ES-I3 (cell line): ENCODE results near the gene PKP3.
"Not testable (repeated sequence)": the region's sequence is repeated elsewhere in the genome, so short reads cannot be mapped to it uniquely, and the experiment has no call there.

Experiments
- H3K36me3 ChIP-seq: 2 replicates; pipeline ENCODE4 v1.6.1; 2013; ENCODE audit warnings: mild to moderate bottlenecking, low read length, control low read depth, moderate library complexity; ENCODE audit not compliant: insufficient read depth
- H3K4me1 ChIP-seq: 2 replicates; pipeline ENCODE4 v1.6.1; 2013; ENCODE audit warnings: mild to moderate bottlenecking, control low read depth, low read length; ENCODE audit not compliant: insufficient read depth
- H3K9ac ChIP-seq: 2 replicates; pipeline ENCODE4 v1.6.1; 2013; ENCODE audit warnings: low read depth, mild to moderate bottlenecking, low read length, moderate library complexity
- H3K9me3 ChIP-seq: 2 replicates; pipeline ENCODE4 v1.6.1; 2013; ENCODE audit warnings: mild to moderate bottlenecking, low read length, moderate library complexity; ENCODE audit not compliant: control insufficient read depth, insufficient read depth

PKP3 gene

DNA sequence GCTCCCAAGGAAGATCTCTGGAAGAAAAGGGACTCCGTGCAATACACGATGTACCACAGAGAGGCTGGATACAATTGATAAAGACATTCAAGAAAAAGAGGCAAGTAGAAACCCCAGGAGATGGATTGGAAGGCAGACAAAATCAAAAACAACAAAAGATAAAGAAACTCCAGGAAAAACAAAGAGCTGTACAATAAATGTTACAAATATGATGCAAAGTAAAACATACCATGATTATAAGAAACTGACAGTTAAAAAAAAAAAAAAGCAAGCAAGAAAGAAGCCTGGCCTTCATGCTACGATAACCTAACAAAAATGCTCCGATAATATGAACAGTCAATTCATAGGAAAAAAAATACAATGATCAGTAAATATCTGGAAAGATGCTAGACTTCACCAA, 31.3 kb downstream of the PKP3 start:
- Histone ChIP-seq H3K36me3 (no peaks in the 10 kb centered on the region), H3K9ac (no peak overlapping the region), H3K4me1 (no peaks in the 10 kb centered on the region), H3K9me3 (no peaks in the 10 kb centered on the region)

DNA sequence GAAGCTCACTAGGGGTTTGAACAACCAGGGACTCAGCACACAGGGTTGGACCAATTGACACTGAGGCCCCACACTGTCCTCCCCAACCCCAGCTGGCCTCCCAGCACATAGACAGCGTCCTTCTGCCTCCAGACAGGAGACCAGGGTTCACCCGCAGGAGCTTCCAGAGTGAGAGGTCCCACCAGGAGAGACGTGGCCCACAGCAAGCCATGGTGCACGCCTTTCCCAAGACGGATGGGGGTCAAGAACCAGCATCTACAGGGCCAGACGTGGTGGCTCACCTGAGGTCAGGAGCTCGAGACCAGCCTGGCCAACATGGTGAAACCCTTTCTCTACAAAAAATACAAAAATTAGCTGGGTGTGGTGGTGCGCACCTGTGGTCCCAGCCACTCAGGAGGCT, 32.8 kb downstream of the PKP3 start:
- H3K4me1 ChIP-seq = no peaks in the 10 kb centered on the region
- no peaks in the 10 kb centered on the region for H3K9me3 ChIP-seq
- no peaks in the 10 kb centered on the region for H3K36me3 ChIP-seq
- H3K9ac ChIP-seq = no peak overlapping the region

- Histone ChIP-seq H3K9me3 (no peaks in the 10 kb centered on the region), H3K36me3 (no peaks in the 10 kb centered on the region), H3K9ac (no peak overlapping the region), H3K4me1 (no peaks in the 10 kb centered on the region)
These were observed 34.3 kb downstream of the PKP3 start for GRCh38 chr11:428295-428694.

DNA sequence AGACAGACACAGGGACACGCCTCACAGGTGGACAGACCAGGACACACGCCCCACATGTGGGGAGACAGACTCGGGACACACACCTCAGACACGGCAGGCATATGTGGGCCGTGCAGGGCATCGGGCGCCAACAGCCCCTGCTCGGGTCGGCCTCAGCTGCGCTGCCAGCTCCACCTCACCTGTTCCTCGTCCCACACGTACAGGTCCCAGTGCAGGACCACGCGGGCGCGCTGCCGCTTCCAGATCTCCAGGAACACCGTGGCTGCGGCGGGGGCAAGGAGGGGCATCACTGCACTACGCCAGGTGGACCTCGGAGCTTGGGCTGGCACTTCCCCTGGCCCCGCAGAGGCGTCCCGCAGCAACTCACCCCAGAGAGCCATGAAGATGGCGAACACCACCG, 35.4 kb downstream of the PKP3 start:
- Histone ChIP-seq H3K9ac (no peak overlapping the region), H3K9me3 (no peaks in the 10 kb centered on the region), H3K4me1 (no peaks in the 10 kb centered on the region), H3K36me3 (no peaks in the 10 kb centered on the region)

DNA sequence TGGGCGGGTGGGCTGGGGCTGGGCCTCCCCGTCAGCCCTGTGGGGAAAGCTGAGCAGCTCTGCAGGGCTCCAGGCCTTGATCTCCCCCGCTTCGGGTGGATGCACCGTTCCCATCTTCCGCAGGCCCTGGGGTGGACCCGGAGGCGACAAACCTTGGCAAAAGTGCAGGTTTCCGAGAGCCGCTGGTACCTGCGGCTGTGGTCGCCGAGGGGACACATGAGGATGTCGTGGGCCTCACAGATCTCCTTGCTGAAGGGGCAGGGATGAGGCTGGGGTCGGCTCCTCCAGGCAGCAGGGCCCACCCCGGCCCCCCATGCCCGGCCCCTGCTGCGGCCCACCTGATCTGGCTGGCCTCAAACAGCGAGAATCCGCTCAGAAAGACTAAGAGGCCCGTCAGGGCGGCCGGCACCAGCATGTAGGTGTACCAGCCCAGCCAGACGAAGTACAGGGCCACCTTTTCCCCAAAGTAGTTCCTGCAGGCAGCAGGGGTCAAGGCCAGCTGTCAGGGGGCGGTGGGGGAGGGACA, 36.0 kb downstream of the PKP3 start:
- no peaks in the 10 kb centered on the region for H3K9me3 ChIP-seq
- H3K4me1 ChIP-seq = no peaks in the 10 kb centered on the region
- H3K9ac ChIP-seq = no peak overlapping the region
- H3K36me3 ChIP-seq = no peaks in the 10 kb centered on the region

- Histone ChIP-seq H3K4me1 (no peaks in the 10 kb centered on the region), H3K9ac (no peak overlapping the region), H3K36me3 (no peaks in the 10 kb centered on the region), H3K9me3 (no peaks in the 10 kb centered on the region)
These were observed 37.9 kb downstream of the PKP3 start for GRCh38 chr11:431921-432320.

GRCh38 chr11:432501-433100, 38.6 kb downstream of the PKP3 start:
- H3K36me3 ChIP-seq = no peaks in the 10 kb centered on the region
- no peak overlapping the region for H3K9ac ChIP-seq
- no peaks in the 10 kb centered on the region for H3K9me3 ChIP-seq
- no peaks in the 10 kb centered on the region for H3K4me1 ChIP-seq

- H3K9ac ChIP-seq = no peak overlapping the region
- H3K4me1 ChIP-seq = no peaks in the 10 kb centered on the region
- H3K9me3 ChIP-seq = no peaks in the 10 kb centered on the region
- H3K36me3 ChIP-seq = no peaks in the 10 kb centered on the region
These were observed 39.1 kb downstream of the PKP3 start for GRCh38 chr11:433111-433510.

DNA sequence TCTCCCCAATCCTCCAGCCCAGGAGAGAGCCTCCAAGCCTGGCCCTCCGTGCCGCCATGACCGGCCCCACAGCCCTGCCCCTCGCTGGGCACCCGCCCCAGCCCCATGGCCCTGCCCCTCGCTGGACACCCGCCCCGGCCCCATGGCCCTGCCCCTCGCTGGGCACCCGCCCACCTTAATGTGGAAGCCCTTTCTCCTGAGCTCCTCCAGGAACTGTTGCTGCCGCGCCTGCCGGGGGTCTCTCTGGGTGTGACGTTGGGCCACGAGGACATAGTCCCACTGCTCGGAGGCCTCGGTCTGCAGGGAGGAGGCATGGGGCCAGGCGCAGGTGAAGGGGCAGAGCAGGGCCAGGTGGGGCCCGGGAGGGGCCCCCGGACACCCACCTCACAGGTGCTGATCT, 39.6 kb downstream of the PKP3 start:
- Histone ChIP-seq H3K9ac (no peak overlapping the region), H3K9me3 (no peaks in the 10 kb centered on the region), H3K36me3 (no peaks in the 10 kb centered on the region), H3K4me1 (no peaks in the 10 kb centered on the region)

- H3K9ac ChIP-seq = no peak overlapping the region
- H3K4me1 ChIP-seq = no peaks in the 10 kb centered on the region
- no peaks in the 10 kb centered on the region for H3K36me3 ChIP-seq
- no peaks in the 10 kb centered on the region for H3K9me3 ChIP-seq
These were observed 40.5 kb downstream of the PKP3 start for GRCh38 chr11:434496-434895.

GRCh38 chr11:434999-435740, 41.2 kb downstream of the PKP3 start:
- not testable (repeated sequence) for H3K9me3 ChIP-seq, H3K9ac ChIP-seq, H3K36me3 ChIP-seq, H3K4me1 ChIP-seq

DNA sequence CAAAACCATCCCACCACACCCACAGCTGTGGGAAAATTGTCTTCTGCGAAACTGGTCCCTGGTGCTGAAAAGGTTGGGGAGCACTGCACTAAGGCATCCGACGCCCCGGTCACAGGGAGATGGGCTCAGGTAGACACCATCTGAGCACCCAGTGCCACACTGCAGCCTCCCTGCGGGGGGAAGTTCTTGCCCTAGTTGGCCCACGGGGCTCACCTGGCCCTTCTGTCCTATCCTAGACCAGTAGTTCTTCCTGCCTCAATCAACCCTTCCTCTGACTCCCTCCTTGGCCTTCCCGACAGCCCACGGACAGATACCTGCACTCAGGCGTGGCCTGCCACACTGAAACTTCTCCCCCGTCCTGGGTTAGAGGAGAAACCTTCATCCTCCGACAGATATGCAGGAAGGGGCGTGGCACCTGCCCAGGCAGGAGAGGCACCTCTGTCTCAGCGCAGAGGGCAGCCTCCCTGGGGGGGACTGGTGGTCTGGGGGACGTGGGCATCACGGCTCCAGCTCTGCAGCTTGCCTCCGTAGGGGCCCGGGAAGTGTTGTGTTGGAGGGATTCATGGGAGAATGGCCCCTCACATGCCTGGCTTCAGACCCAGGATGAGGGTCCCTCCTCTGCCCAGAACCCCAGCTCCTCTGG, 43.3 kb downstream of the PKP3 start:
- H3K36me3 ChIP-seq = no peaks in the 10 kb centered on the region
- no peaks in the 10 kb centered on the region for H3K9me3 ChIP-seq
- peaks cover 3% of the 10 kb centered on the region; the same call in 1 of the 2 replicates for H3K4me1 ChIP-seq
- no peak overlapping the region for H3K9ac ChIP-seq

GRCh38 chr11:438101-438844, 44.3 kb downstream of the PKP3 start:
- H3K36me3 ChIP-seq = no peaks in the 10 kb centered on the region
- no peaks in the 10 kb centered on the region for H3K9me3 ChIP-seq
- H3K9ac ChIP-seq = no peak overlapping the region
- peaks cover 3% of the 10 kb centered on the region; the same call in 1 of the 2 replicates for H3K4me1 ChIP-seq

DNA sequence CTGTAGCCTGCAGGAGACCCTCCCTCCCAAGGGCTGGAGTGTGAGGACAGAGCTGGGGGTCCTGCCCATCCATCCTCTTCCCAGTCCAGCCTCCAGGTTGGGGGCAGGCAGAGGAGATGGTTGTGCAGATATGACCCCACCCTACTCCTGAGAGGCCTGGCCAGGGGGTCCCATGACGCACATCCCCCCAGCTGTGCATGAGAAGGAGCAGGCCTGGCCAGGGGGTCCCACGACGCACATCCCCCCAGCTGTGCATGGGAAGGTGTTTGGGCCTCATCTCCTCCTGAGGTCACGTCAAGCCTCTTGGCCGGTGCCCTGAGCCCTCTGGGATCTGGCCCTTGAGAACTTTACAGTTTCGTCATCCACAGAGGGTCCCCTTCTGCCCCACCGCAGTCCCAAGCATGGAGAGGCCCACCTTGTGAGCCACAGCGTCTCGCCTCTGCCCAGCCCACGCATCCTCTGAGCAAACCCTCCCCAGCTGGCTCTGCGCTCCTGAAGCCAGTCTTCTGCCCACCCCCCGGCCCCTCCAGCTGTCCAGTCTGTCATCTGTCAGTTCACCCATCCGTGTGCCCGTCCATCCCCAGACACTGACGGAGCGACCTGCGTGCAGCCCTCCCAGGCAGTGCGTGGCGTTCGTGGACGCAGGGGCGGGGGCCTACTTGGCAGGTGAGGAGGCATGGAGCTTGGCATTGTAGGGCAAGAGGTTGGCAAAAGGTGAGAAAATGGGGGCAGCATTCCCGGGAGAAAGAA, 45.5 kb downstream of the PKP3 start:
- Histone ChIP-seq H3K9ac (no peak overlapping the region), H3K9me3 (no peaks in the 10 kb centered on the region), H3K4me1 (peaks cover 3% of the 10 kb centered on the region; the same call in 1 of the 2 replicates), H3K36me3 (no peaks in the 10 kb centered on the region)
